Stimulated activated CD8-positive, alpha-beta memory T cell treated with anti-CD3 and anti-CD28 coated beads, Interleukin-12 subunit alpha, Interleukin-12 subunit beta, amount 100 ng/mL, for 24 hours (primary cell): ENCODE results near the gene MMS22L.

Experiments
- DNase-seq: peaks from one replicate; pipeline ENCODE4 v3.0.0-alpha.2; 2020; ENCODE audit errors: extremely low read depth

MMS22L gene

GRCh38 chr6:97145691-97146090 is 137.3 kb downstream of the MMS22L start:
- no peak for DNase-seq

GRCh38 chr6:97141756-97142155 is 141.3 kb downstream of the MMS22L start:
- DNase-seq = no peak

- DNase-seq = no peak
Measured at GRCh38 chr6:97138581-97138980, 144.4 kb downstream of the MMS22L start.

DNA sequence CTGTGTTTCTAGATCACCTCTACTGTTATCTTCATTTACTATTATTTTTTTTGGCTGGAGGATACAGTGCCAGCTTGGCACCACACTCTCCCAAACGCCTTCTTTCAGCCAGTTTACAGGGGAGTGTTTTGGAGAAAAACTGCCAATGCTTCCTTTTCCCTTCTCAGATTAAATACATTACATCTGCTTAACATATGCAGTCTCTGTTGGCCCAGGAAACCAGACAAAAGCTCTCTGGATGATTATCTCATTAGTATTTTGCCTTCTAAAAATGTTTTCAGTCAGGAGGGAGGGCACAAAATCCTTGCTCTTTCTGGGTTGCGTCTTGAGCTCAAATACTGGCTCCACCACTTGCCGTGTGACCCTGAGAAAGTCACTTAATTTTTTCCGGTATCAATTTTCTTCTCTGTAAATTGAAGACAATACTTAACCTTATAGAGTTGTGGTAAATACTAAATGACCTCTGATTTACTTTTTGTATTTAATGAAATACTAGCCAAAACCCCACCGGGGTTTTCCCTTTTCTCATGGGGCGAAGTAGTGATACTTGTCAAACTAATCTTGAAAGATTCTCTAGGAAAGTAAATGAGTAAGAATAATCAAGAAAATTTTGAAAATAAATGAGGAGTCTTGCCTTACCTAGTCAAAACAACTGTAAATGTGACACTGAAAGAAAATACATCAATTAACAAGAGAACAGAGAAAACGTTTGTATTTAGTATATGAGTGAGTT is 146.2 kb downstream of the MMS22L start:
- no peak for DNase-seq

- DNase-seq = no peak
Measured at GRCh38 chr6:97133067-97133466, 149.9 kb downstream of the MMS22L start.

DNA sequence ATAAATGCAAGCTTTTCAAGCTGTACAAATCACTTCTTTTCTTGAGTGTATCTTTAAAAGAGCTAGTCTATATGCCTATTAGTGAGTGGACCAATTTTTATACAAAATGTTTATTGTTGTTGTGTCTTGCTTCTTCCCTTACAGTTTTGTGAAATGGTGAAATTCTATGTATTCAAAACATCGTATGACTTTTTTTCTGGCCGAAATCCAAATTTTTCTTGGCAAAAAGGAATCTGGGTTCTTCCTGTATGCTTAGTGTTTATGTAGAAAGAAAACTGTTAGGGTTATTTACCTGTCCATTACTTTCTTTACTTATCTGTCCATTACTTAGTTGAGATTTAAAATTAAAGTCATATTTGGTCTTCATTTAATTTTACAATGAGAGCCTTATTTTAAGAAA is 153.9 kb downstream of the MMS22L start:
- no peak for DNase-seq

- DNase-seq = no peak
Measured at GRCh38 chr6:97128507-97128906, 154.5 kb downstream of the MMS22L start.

GRCh38 chr6:97123652-97124051 is 159.4 kb downstream of the MMS22L start:
- DNase-seq = no peak

DNA sequence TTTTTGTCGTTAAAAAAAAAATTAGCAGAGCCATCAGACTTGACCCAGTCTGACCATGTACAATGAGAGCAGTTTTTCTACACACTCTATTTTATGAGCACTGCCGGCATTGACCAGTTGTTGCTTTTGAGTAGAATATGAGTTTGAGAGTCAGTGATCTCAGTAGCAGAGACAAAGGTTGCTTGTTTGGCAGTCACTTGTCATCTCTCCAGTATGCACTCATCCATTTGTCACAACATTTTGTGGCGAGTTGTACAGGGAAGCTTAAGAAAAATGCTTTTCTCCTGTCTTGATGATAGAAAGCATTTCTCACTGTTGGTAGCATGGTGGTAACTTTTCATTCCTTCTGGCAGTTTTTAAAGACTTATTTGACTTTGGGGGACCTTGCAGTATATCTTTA is 159.9 kb downstream of the MMS22L start:
- no peak for DNase-seq

DNA sequence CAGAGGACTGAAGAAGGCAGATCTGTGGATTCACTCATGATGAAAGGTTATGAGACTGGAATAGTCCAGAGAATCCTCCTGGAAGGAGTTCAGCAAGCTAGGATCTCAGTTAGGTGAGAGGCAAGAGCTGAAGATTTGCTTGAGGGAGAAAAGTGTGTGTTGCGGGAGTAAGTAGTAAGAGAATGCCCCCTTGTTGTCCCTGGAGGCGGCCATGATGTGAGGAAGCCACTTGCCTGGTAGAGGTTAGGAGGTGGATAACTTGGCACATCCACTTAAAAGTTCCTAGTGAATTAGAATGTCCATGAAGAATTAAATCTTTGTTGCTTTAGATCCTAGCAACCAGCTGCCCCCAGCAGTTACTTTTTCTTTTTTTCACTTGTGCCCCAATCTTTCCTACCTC is 162.5 kb downstream of the MMS22L start:
- DNase-seq = no peak

GRCh38 chr6:97114645-97115044 is 168.4 kb downstream of the MMS22L start:
- DNase-seq = no peak

- DNase-seq = no peak
Measured at GRCh38 chr6:97113170-97113569, 169.8 kb downstream of the MMS22L start.

- no peak for DNase-seq
Measured at GRCh38 chr6:97111243-97111642, 171.8 kb downstream of the MMS22L start.

DNA sequence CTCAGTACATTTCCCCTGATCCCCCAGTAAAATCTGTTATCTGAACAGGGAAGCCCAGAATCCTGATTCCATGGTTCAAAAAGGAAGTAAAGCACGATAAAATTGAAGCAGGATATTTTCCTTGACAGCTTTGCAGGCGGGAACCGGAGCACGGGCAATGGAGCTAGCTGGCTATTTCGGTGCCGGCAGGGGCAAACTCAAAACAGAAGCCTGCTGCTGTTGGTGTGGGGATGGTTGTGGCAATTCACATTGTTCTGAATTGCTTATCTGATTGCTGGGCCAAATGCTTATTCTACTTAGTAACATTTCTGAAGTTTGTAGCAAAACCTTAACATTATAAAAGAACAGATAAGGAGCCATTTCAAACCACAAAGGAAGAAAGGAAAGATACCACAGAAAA is 172.4 kb downstream of the MMS22L start:
- DNase-seq = no peak

GRCh38 chr6:97110149-97110548 is 172.9 kb downstream of the MMS22L start:
- DNase-seq = no peak

- no peak for DNase-seq
Measured at GRCh38 chr6:97109444-97109843, 173.6 kb downstream of the MMS22L start.

DNA sequence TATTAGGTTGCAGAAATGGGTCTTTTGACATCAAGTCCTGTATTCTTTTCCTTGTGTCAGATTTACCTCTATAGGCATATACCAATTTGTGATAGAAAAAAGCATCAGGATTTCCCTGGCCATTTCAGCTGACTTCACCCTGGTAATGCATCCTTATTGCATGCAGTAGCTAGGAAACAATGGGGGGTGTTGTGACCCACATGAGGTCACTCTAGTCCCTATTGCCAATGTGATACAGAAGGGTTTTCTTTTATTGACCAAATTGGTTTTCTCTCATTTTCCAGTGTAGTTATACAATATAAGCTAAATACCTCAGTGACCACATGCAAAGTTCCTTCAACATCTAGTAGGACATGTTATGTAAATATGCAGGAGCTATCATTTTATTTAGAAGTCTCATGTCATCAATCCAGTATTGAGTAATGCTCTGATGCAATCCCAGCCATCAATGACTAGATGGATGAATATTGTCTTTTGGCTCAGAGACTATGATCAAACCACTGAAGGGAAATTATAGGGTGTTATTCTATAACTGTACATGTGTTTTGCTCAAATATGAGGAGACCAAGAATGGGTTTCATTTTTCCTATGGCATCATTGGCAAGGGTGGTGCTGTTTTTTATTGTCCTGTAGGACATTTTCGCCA is 180.7 kb downstream of the MMS22L start:
- no peak for DNase-seq

DNA sequence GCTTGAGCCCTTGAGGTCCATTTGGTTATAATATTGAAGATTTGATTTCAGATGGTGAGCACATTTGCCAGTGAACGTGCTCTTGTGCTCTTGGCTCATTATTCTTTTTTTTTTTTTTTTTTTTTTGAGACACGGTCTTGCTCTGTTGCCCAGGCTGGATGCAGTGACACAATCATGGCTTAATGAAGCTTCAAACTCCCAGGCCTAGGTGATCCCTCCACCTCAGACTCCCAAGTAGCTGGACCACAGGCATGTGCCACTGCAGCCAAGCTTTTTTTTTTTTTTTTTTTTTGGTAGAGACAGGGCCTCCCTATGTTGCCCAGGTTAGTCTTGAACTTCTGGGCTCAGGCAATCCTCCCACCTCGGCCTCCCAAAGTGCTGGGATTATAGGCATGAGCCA is 182.3 kb downstream of the MMS22L start:
- no peak for DNase-seq

GRCh38 chr6:97097068-97098047 is 185.7 kb downstream of the MMS22L start:
- DNase-seq = no peak

- no peak for DNase-seq
Measured at GRCh38 chr6:97095311-97095850, 187.6 kb downstream of the MMS22L start.

GRCh38 chr6:97094376-97094775 is 188.6 kb downstream of the MMS22L start:
- DNase-seq = no peak

GRCh38 chr6:97092673-97093305 is 190.2 kb downstream of the MMS22L start:
- DNase-seq = no peak
